Breast epithelium (tissue), 4 donors: ENCODE measurements around the gene LRP2. TPM values are rescaled to one million over a fixed set of nuclear protein-coding genes. Genes with fewer than 3 reads are reported as not detected.
A peak's percentile ranks its signal among the peaks of the same experiment; 100 is the strongest.

Experiments used
- DNase-seq, 2 donors: peaks; one replicate each; pipeline ENCODE4 v3.0.0-alpha.2; 2019; ENCODE audit warnings: low spot score in 2 of 2
- H3K27ac ChIP-seq, 2 donors: fragments of 200-600 bp; sonication (generic) in 1 of 2; one replicate each; pipeline ENCODE4 v1.5.1; 2016 to 2019; ENCODE audit warnings: mild to moderate bottlenecking in 1 of 2
- H3K27me3 ChIP-seq, 2 donors: fragments of 200-600 bp; sonication (generic) in 1 of 2; one replicate each; pipeline versions ENCODE4 v1.5.1 to v1.6.0; 2017 to 2019; ENCODE audit warnings: control low read depth in 1 of 2, mild to moderate bottlenecking in 1 of 2
- H3K36me3 ChIP-seq: fragments of 200-600 bp; one replicate; pipeline ENCODE4 v1.5.1; 2019
- H3K4me1 ChIP-seq, 2 donors: fragments of 200-600 bp; sonication (generic); one replicate each; pipeline ENCODE4 v1.5.1; 2016 to 2019; ENCODE audit warnings: control low read depth in 1 of 2
- H3K4me3 ChIP-seq, 3 donors: fragments of 200-600 bp; sonication (generic); 1 replicate in 2 of 3; 2 replicates in 1 of 3; pipeline ENCODE4 v1.5.1; 2016 to 2019; ENCODE audit warnings: mild to moderate bottlenecking in 3 of 3, moderate library complexity in 2 of 3
- H3K9me3 ChIP-seq, 2 donors: fragments of 200-600 bp; sonication (generic) in 1 of 2; one replicate each; pipeline ENCODE4 v1.5.1; 2016 to 2019; ENCODE audit warnings: control low read depth in 1 of 2
- POLR2A ChIP-seq: fragments of 450-650 bp; IDR thresholded peaks from one replicate; pipeline ENCODE4 v1.6.1; 2016; ENCODE audit warnings: antibody characterized with exemption, mild to moderate bottlenecking, moderate library complexity
- POLR2AphosphoS5 ChIP-seq, 3 donors: sonication (generic); formaldehyde crosslinking; IDR thresholded peaks; one replicate each; pipeline ENCODE4 v1.6.1; 2017; ENCODE audit warnings: antibody characterized with exemption in 3 of 3
- intact Hi-C: fragments of 100-400 bp; cut with DNase I; formaldehyde crosslinking; loops from one replicate; pipeline ENCODE4 v1.15.1; 2023; ENCODE audit warnings: low total_unique reads
- total RNA-seq, 3 donors: library from RNA; depleted of rRNA; stranded (reverse); fragments of >200 nt; gene quantifications; one replicate each; pipeline ENCODE4 v1.1.0, GENCODE V29; 2016
- TF ChIP-seq, protein P1 (sequence below), 3 donors: fragments of 450-650 bp; IDR thresholded peaks; one replicate each; pipeline ENCODE4 v1.5.1; 2016 to 2017; ENCODE audit warnings: antibody characterized with exemption in 3 of 3, mild to moderate bottlenecking in 3 of 3, moderate library complexity in 3 of 3

LRP2 gene
- total RNA-seq, 3 donors from 2014 or later = under 0.01 to 60.4 (median 19.7) TPM

DNA sequence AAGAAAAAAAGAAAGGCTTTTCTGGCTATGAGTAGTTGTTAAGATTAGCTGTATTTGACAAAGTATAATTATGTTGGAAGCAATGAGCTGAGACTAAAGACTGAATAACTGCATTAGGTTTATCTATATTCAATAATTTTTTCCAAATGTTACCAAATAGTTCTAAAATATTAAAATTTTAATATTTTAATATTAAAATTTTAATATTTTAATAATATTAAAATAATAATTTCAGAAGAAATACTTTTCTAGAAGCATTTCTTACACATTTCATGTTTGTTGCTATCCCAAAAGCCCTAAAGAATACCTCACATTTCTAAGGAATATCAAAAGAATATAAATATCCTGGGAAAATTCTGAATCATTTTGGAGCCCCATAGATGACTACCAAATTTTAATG lies 74.7 kb downstream of the LRP2 start:
- intact Hi-C loops = no loop called here
- Histone ChIP-seq H3K36me3 (no peaks in the 10 kb centered on the region), H3K27me3 (no peaks in the 10 kb centered on the region), H3K4me1 (no peaks in the 10 kb centered on the region), H3K9me3 (no peaks in the 10 kb centered on the region), H3K27ac (no peak overlapping the region), H3K4me3 (no peak overlapping the region)
- TF ChIP-seq POLR2A = no peak
- TF ChIP-seq POLR2AphosphoS5 (IDR thresholded peaks at IDR 0.05) = no peak
- TF ChIP-seq, protein P1, sequence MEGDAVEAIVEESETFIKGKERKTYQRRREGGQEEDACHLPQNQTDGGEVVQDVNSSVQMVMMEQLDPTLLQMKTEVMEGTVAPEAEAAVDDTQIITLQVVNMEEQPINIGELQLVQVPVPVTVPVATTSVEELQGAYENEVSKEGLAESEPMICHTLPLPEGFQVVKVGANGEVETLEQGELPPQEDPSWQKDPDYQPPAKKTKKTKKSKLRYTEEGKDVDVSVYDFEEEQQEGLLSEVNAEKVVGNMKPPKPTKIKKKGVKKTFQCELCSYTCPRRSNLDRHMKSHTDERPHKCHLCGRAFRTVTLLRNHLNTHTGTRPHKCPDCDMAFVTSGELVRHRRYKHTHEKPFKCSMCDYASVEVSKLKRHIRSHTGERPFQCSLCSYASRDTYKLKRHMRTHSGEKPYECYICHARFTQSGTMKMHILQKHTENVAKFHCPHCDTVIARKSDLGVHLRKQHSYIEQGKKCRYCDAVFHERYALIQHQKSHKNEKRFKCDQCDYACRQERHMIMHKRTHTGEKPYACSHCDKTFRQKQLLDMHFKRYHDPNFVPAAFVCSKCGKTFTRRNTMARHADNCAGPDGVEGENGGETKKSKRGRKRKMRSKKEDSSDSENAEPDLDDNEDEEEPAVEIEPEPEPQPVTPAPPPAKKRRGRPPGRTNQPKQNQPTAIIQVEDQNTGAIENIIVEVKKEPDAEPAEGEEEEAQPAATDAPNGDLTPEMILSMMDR (IDR thresholded peaks at IDR 0.05) = no peak
- DNase-seq = no peak

DNA sequence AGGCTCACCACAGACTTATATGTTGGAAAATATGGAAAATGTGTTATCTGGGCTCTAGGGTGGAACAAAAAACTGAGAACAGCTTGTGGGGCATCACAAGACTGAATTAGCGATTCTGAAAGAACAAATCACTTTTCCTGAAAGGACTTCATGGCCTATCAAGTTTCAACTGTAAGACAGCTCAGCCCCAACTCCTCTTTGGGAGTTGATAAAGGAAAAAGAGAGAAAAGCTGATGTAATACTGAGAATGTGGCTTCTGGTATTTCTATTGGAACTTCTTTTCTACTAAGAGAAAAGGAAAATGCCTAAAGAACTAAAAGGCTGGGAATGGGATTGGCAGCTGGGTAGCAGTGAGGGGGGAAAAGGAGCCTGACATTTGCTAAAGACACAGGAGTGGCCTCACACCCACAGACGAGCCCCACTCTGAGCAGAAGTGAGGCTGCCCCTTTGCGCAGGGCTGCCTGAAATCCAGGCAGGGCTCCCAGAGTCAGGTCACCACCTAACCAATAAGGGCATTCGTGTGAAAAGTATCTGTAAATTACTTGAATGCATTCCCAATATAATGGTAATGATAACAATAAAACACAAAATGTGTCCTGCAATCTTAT lies 75.6 kb downstream of the LRP2 start:
- Histone ChIP-seq H3K27ac (no peak overlapping the region), H3K4me3 (no peak overlapping the region), H3K4me1 (no peaks in the 10 kb centered on the region), H3K36me3 (no peaks in the 10 kb centered on the region), H3K9me3 (no peaks in the 10 kb centered on the region), H3K27me3 (no peaks in the 10 kb centered on the region)
- intact Hi-C loops = no loop called here
- no peak for TF ChIP-seq POLR2AphosphoS5 (IDR thresholded peaks at IDR 0.05)
- TF ChIP-seq, protein P1 (IDR thresholded peaks at IDR 0.05) = no peak
- TF ChIP-seq POLR2A = no peak
- no peak for DNase-seq

DNA sequence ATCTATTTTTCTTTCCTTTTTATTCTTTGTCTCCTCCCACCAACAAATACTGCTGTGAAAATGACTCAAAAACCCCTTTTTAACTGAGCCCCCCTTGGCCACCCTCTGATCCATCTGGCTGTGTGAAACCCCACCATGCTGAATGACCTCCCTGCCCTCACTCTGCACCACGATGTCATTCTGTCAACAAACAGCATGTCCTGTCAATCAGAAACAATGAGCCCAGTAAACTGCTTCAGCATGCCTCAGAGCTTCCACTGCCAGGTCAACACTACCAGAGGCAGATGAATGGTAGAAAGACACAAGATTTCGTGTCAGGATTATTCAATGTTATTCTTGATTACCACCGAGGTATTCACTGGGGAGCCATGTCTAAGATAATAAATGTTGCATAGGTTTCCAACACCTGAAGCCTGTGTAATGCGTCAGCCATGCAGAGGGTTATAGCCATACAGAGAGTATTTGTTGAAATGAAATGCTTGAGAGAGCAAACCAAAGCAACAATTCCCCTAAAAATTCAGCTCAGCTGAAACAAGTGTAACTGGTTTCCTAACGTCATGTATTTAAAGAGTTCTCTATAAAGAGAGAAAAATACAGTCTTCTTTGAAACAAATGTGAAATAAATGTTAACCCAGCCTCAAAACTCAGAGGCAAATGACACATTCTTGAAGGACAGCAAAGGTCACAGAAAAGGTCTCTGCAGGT lies 76.7 kb downstream of the LRP2 start:
- H3K27ac ChIP-seq = no peak overlapping the region
- no peak for DNase-seq
- H3K27me3 ChIP-seq = no peaks in the 10 kb centered on the region
- H3K4me3 ChIP-seq = no peak overlapping the region
- no peak for TF ChIP-seq POLR2A
- TF ChIP-seq POLR2AphosphoS5 (IDR thresholded peaks at IDR 0.05) = no peak
- TF ChIP-seq, protein P1 (IDR thresholded peaks at IDR 0.05) = no peak
- intact Hi-C loops = no loop called here
- H3K4me1 ChIP-seq = no peaks in the 10 kb centered on the region
- H3K9me3 ChIP-seq = no peaks in the 10 kb centered on the region
- H3K36me3 ChIP-seq = no peaks in the 10 kb centered on the region

DNA sequence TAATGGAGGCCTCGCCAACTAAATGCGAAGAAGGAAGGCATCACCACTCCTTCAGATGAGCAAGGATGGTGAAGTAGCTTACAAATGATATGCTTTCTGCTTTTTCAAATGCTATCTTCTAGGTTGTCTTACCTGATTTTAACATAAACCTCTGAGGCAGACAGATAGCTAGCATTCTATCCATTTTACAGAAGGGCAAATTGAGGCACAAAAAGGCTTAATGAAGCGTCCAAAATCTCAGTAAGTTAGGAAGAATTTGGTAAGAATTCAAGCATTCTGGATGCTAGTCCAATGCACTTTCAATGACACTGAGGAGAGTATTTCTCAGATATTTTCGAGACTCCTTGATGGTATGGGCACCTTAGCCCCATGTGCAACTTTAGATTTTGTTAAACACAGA lies 81.8 kb downstream of the LRP2 start:
- H3K27ac ChIP-seq = no peak overlapping the region
- TF ChIP-seq, protein P1 (IDR thresholded peaks at IDR 0.05) = no peak
- TF ChIP-seq POLR2A (no peak), POLR2AphosphoS5 (IDR thresholded peaks at IDR 0.05) (no peak)

DNA sequence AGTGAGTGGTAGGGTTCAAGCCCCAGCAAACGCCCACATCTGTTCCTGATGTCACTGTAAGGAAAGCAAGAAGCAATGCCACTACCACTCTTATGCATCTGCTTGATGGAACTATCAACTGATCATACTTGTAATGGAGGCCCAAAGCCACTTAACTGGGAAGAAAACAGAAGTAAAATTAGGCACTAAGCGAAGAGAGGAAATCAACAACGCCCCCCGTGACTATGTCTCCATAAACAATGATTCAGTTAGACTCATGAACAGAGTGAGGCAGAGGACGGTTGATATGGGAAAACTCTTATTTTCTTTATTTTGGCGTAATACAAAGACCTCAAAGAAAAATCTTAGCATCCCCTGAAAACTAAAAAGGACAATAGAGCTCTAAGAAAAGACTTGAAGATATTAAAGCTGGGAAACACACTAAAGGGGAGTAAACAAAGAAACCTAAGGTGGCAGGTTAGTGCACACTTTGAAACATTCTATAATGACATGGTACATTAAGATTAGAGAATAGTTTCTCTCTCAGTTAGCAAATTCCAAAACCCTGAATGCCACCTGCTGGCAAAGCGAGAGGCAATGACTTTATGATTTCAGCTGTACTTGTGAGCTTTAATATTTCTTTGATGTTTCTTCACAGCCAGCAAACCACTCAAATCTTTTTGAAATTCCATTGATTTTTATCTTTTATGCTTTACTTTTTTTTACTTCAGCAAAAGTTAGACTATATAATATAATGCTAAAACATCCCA lies 86.5 kb downstream of the LRP2 start:
- no peak for DNase-seq
- no peaks in the 10 kb centered on the region for H3K9me3 ChIP-seq
- intact Hi-C loops = no loop called here
- H3K4me1 ChIP-seq = no peaks in the 10 kb centered on the region
- no peaks in the 10 kb centered on the region for H3K27me3 ChIP-seq
- TF ChIP-seq, protein P1 (IDR thresholded peaks at IDR 0.05) = peak in 1 of 3 donors; percentile 15
- no peak for TF ChIP-seq POLR2A
- no peak overlapping the region for H3K27ac ChIP-seq
- no peaks in the 10 kb centered on the region for H3K36me3 ChIP-seq
- no peak overlapping the region for H3K4me3 ChIP-seq

More for the DNA sequence above, 81.8 kb downstream of the LRP2 start:
- Histone ChIP-seq H3K9me3 (no peaks in the 10 kb centered on the region), H3K36me3 (no peaks in the 10 kb centered on the region), H3K27me3 (no peaks in the 10 kb centered on the region), H3K4me1 (no peaks in the 10 kb centered on the region), H3K4me3 (no peak overlapping the region)
- no peak for DNase-seq
- intact Hi-C loops = no loop called here
